Right forelimb (tissue), 1 donor: ENCODE measurements around the gene CHD6.

ENCODE experiments used
- DNase-seq: peaks from one replicate; pipeline ENCODE4 v3.0.0-alpha.2; 2018

The CHD6 gene

DNA sequence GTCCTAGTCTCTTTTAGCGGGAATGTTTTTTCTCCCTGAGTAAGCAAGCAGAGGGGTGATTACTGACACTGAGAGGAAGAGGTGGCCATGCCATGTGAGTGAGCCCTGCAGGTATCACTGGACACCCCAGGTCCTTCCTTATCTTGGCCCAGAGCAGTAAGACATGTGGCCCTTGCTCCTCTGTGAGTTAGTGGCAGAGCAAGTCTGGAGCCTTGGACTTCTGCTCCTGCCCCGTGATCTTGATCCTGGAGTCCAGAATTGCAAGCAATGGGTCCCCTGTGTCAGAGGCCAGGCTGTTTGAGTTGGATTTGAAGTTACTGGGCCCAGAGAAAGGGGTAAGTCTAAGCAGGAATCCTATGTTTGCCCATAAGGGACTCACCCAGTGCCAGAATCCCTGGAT lies 159.4 kb downstream of the CHD6 start:
- no peak for DNase-seq

- DNase-seq = no peak
These were observed 160.9 kb downstream of the CHD6 start for GRCh38 chr20:41457173-41457857.

- no peak for DNase-seq
These were observed 161.8 kb downstream of the CHD6 start for GRCh38 chr20:41456351-41456750.

- DNase-seq = no peak
These were observed 163.9 kb downstream of the CHD6 start for GRCh38 chr20:41454250-41454649.

GRCh38 chr20:41453010-41453950 lies 164.9 kb downstream of the CHD6 start:
- peak; percentile 51 for DNase-seq

- no peak for DNase-seq
These were observed 166.0 kb downstream of the CHD6 start for GRCh38 chr20:41452226-41452625.

GRCh38 chr20:41447006-41447405 lies 171.2 kb downstream of the CHD6 start:
- DNase-seq = no peak

- DNase-seq = no peak
These were observed 171.7 kb downstream of the CHD6 start for GRCh38 chr20:41446456-41446855.

DNA sequence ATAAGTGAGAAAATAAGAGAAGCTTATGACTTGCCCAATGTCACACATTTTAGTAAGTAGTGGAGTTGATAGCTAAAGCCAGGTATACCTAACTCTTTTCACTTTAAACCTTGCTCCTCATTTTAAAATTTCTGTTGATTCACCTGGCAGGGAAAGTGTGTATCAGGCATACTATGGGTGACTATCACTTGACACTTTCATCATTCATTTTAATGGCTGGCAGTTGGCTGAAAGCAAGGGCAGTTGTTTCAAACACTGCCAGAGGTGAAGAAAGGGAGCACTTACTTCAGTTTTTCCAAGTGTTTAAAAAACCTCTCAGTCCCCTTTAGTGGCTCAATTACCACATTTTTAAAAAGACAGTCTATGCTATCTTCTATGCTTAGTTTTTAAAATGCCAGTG lies 173.4 kb downstream of the CHD6 start:
- no peak for DNase-seq

GRCh38 chr20:41443691-41444090 lies 174.5 kb downstream of the CHD6 start:
- no peak for DNase-seq

GRCh38 chr20:41440882-41441281 lies 177.3 kb downstream of the CHD6 start:
- DNase-seq = no peak

DNA sequence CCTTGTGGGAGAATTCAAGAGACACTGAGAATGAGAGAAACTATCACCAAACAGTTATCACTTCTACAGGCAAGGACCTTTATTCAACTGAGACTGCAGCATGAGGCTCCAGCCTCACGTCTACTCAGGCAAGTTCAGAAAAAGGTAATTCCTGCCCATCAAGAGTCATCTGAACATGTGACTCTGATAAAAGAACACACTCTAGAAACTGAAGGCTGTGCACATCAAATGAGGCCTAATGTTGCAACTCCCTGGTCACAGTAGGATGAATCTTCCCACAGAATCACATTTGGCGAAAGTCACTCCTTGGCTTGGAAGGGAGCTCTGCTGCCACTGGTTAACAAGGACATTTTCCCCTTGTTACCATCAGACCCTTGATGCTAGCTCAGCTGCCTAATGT lies 180.3 kb downstream of the CHD6 start:
- no peak for DNase-seq

- DNase-seq = no peak
These were observed 181.5 kb downstream of the CHD6 start for GRCh38 chr20:41436679-41437078.

GRCh38 chr20:41433203-41433602 lies 185.0 kb downstream of the CHD6 start:
- DNase-seq = no peak

DNA sequence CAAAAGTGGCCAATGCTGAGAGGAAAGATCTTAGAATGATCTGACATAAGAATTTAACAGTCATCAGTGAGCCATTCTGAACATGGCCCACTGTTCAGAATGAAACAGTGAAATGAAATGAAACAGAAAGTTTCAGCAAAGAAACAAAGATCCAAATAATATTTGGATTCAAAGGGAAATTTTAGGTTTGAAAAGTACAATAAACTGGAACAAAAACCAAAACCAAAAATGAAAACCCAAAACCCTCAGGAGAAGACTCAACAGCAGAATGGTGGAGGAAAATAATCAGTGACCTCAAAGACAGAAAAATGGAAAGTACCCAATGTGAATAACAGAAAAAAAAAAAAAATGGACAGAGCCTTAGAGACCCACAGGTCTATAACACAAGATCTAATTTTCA lies 185.4 kb downstream of the CHD6 start:
- DNase-seq = no peak

- DNase-seq = no peak
These were observed 189.9 kb downstream of the CHD6 start for GRCh38 chr20:41428285-41428684.

GRCh38 chr20:41427833-41428232 lies 190.3 kb downstream of the CHD6 start:
- DNase-seq = no peak

DNA sequence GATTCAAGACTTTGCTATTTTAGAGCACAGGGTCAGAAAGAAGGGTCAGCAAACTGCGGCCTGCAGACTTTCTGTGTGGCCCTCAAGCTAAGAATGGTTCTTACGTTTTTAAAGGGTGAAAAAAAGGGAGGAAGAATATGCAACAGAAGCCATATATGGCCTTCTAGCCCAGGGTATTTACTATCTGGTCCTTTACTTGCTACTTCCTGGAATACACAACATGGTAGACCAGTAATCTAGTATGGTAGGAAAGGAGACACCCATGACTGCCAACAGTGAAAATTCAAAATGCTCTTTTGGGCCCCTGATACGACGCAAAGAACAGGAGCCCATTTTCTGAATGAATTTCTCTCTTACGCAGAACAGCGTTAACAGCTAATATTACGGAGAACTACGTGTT lies 191.2 kb downstream of the CHD6 start:
- no peak for DNase-seq

DNA sequence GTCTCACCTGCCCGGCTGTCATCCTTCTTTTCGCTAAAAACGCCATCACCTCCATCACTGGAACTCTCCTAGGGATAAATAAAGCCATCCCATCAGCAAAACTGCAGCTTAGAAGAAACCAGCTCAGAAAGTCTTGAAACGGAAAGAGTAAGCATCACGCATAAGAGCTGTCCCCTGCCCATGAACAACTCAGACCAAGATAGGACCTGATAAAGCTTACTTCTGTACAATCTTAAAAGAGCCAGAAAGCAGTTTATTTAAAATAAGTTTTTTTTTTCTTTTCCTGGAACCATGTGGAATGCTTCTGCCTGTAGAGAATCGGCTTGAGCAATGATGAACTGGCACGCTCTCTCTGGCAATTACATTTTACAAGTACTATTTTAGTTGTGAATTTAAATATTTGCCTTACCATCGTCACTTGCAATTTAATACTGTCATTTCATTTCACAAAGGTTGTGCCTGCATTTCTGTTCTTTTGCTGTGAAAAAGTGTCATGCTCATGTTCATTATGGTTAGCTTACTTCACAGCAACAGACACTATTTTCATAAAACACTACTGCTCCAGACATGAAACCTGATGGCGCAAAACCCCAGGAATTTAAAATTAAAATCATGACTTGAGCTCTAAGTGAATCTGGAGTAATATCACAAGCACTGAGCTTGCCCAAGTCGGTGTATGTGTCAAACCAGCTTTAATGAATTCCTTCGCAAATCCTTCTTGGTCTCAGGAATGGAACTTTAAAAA lies 191.9 kb downstream of the CHD6 start:
- DNase-seq = no peak

DNA sequence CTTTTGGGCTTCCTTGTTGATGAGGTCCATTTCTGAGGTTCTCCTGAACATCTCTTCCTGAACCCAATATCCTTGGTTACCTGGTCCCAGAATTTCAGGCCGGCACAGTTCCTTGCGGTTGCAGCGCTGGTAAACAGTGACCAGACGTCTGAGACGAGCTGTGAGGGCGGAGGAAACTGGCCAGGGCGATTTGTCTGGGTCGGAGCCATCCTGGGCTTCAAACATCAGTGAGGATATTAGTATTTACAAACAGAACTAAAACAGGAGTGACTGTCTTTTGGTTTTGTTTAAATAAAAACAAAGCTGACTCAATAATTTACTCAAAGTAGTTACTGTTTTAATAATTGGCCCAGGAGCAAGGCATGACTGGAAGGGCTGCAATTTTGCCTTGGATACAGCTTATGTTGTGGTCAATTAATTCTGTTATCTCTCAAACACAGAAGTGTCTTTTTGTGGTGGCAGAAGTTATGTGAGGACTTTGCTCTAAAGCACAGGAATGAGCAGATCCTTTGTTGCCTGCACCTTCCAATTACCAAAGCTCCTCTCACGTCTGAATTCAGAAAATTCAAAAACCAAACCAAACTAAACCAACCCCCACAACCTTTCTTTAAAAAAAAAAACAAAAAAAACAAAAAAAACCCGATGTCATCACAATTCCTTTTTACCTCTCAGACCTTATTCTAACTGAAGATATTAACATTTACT lies 192.8 kb downstream of the CHD6 start:
- DNase-seq = no peak

DNA sequence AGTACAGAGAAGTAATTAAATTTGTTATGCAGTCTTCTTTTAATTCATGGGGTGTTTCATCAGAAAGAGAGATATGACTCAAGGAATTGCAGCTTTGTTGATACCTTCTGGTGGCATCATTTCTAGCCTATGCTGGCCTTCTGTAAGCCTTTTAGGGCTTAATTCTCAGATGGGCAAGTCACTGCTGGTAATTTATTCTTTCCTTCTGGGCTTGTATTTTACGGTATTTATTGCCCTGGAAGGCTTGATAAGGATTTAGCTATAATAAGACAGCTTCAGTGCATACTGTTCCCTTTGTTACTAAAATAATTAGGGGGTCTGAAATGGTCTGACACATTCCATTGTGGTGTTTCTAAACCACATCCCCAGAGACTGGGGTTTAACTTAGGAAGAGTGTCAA lies 193.6 kb downstream of the CHD6 start:
- no peak for DNase-seq

DNA sequence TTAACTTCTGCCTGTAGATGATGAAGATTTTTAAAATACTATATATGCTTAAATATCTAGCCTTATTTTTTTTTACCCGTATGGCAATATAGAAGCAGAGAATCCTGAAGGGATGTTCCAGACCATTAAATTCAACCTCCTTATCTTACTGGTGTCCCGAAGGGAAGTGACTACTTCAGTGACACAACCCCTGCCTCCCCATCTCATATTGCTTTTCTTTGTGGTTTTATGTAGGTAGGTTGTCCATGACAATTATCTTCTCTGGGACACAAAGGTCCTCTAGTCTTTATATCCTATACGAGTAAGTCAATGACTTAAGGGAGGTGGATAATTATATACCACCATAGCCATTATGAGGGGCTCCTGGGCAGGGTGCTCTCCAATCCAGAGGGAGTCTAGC lies 194.2 kb downstream of the CHD6 start:
- DNase-seq = no peak

DNA sequence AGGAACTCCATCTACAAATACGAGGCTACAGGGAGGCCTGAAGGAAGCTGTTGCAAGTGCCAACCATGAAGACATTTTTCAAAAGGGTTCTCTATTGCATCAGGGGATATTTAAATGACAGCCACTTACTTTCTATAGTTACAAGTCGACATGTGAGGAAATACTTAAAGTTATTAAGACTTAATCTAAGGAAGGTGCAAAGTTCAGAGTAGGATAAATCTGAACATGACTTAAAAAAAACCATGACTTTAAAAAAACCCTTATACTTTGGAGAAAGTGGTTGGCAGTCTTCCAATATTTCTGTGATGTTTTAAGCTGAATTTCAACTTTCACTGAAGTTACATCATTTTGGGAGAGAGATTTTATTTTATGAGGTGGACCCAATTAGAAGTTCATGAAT lies 195.2 kb downstream of the CHD6 start:
- no peak for DNase-seq
